Myocyte (in vitro differentiated cells): ENCODE data around the gene ALG11. TPM values are rescaled to one million over a fixed set of nuclear protein-coding genes. Genes with fewer than 3 reads are reported as not detected.

Source experiments
- DNase-seq: peaks from one replicate; pipeline ENCODE4 v3.0.0-alpha.2; 2012; ENCODE audit warnings: low read depth
- total RNA-seq: library from RNA; depleted of rRNA; stranded (reverse); fragments of >200 nt; gene quantifications from 2 replicates; pipeline ENCODE4 v1.2.3, GENCODE V29; 2014

Gene ALG11
- total RNA-seq, 1 donor from 2014 or later: 27.7 TPM

DNA sequence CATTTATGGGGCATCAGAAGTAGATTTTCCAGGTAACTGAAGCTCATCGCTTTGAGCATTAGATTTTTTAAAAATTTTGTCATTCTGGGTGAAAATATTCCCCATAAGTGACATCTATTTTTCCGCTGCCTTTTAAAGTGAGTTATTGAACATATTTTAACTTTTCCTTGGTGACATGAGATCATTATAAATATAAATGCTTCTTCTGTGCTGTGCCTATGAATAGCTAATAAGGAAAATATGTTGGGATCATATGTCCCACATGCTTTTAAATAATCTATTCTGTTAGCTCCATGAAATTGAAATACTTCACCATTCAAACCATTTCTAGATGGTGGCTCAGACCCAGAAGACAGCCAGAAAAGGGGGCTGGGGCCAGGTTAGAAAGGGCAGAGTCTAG lies 15.0 kb upstream of the ALG11 start:
- no peak for DNase-seq

DNA sequence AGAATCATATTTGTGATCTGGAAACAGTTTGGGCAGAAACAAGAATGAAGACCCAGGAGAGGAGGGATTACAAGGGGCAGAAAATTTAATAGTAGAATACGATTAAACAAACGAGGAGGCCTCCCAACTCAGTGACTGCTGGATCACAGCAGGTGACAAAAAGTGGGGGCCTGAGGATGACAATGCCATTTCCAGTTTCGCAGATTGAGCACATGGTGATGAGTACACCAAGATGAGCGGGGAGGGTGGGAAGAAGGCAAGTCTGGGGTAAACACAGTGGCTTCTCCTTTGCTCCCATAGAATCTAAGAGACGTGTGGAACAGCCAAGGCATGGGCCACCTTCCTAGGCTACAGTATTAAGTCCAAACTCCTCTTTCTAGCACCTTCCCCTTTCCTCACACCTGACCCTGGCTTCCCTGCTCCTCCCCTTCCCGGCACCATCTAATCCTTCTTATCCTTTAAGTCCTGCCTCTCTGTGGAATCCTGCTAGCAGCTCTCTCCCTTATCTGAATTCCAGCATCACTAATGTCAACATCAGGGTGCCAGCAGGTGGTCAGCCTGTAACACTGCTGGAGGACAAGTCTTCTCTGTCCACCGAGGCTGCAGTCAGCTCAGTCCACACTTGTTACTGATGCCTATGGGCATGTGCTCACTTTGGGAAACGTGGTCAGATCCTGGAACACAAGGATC lies 14.4 kb upstream of the ALG11 start:
- DNase-seq: peak; percentile 53

DNA sequence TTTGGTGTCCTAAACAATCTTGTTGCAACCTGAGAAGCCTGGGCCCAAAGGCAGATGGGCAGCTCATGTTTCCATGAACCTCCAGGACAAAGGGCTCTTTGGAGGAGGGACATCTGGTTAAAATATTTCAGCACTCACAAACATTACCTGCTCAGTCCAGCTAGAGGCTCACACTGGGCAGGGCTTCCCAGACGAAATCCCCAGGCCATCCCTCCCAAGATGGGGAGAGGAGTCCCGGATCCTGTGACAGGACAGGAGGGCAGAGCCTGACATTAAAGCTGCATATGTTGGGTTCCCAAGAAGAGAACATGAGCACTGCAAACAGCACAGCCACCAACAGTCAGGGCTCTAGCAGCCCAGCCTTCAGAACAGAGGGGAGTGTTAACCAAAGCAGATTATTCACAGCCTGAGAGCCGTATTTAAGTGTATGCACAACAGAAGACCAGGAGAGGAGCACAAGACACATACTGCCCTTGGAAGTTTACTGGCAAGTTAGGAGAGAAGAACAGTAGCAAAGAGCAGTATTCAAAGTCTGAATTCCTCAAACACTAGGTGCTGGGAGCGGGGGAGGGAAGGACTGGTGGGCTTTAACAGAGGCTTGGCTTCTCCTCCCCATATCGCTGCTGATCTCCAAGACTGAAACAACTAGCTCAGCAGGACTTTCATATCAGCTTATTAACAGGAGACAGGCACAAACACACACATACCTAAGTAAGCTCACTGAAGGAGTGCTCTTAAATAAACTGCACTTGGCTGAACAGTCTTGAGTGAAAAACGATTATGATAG lies 13.3 kb upstream of the ALG11 start:
- peak; percentile 47 for DNase-seq

DNA sequence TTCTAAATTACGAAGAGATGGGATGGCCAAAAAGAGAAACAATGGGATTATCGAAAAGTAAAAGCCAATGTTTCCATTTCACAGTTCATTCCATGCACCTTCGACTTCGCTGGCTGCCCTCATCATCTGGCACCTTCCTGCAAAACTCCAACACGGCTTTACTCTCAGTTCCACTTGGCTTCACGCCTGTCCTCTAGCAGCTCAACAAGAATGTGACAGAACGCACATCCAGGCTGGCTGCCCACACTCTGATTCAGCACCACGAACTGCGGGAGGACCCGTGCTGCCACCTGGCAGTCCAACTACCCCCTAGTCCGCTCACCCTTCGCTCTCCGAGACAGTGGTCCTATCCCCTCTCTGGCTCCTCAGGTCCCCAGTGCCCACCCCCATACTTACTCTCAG lies 12.7 kb upstream of the ALG11 start:
- peak; percentile 29 for DNase-seq

DNA sequence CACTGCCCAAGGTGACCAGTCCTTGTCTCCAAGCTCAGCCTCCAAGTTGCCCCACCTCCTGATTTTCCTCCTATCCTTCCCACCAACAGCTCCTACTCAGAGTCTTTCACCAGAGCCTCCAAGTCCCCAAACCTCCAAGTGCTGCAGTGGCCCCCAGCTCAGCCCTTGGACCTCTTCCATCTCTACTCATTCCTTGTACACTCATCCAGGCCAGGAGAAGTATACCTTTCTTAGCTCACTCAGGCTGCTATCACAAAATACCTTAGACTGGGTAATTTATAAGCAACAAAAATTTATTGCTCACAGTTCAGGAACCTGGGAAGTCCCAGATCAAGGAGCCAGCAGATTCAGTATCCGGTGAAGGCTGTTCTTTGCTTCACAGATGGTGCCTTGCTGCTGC lies 12.3 kb upstream of the ALG11 start:
- no peak for DNase-seq

DNA sequence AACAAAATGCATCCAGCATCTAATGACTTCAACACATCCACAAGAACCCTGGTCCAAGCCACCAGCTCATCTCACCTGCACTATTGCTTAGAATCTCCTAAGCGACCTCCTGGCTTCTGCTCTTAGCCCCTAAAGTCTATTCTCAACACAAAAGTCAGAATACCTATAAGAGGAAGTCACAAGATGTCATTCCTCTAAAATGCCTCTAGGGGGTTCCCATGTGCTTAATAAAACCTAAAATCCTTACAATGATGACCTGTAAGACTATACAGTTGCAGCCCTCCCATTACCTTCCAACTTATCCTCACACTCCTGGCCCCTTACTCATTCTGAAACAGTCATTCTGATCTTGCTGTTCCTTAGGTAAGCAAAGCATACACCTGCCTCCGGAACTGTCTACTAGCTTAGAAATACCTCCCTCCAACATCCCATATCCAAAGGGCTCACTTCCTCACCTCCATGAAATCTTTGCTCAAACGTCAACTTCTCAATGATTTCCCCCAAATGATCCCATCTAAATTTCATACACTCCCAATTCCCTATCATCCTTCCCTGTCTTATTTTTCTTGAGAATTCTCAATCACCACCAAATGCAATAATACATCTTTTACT lies 11.0 kb upstream of the ALG11 start:
- DNase-seq: peak; percentile 25

DNA sequence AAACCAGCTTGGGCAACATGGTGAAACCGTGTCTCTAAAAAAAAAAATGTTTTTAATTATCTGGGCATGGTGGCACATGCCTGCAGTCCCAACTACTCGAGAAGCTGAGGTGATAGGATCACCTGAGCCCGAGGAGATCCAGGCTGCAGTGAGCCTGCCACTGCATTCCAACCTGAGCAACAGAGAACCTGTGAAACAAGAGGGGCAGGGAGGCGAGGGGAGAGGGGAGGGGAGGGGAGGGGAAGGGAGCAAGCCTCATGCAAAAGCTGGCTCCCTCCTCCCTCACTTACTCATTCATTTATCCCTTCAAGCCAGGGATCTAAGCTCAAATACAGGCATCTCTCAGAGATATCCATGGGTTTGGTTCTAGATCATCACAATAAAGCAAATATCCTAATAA lies 9.8 kb upstream of the ALG11 start:
- DNase-seq: no peak

DNA sequence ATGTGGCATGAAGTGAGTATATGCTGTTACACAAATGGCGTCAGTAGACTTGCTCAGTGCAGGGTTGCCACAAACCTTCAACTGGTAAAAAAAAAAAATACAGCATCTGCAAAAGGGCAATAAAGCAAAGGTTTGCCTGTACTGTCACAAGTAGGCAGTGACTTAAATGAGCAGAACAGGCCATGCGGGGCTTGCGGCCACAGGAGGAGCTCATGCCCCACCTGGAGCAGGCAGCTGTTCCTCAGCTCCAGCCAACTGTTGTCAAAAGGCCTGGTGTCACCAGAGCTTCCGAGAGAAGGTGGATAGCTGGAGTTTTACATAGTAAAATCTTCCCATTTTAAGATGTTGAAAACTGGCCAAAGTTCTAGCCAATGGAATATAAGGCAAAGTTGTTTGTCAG lies 8.7 kb upstream of the ALG11 start:
- DNase-seq: peak; percentile 45

DNA sequence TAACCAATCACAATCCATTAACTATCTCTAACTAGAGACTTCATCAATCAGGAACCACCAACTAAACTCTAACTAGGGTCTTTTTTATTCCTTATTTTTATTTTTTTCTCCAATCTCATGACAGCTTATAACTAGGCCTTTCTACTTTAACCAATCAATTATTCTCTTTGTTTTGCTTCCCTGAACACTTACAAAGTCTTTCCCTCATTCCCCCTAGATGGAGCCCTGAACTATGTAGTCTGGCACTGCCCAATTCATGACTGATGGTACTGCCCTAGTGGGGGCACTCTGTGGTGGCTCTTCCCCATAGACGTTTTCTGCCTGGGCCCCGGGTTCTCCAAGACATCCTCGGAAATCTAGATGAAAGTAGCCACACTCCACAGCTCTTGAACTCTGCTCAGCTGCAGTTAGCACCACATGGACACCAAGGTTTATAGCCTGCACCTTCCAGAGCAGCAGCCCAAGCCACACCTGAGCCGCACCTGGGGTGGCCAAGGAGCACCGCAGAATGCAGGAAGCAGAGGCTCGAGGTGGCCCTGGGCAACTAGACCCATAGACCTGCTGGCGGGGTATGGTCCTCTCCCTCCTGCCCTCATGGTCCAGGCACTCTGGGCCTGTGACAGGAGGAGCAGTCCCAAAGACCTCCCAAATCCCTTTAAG lies 7.6 kb upstream of the ALG11 start:
- DNase-seq: no peak

DNA sequence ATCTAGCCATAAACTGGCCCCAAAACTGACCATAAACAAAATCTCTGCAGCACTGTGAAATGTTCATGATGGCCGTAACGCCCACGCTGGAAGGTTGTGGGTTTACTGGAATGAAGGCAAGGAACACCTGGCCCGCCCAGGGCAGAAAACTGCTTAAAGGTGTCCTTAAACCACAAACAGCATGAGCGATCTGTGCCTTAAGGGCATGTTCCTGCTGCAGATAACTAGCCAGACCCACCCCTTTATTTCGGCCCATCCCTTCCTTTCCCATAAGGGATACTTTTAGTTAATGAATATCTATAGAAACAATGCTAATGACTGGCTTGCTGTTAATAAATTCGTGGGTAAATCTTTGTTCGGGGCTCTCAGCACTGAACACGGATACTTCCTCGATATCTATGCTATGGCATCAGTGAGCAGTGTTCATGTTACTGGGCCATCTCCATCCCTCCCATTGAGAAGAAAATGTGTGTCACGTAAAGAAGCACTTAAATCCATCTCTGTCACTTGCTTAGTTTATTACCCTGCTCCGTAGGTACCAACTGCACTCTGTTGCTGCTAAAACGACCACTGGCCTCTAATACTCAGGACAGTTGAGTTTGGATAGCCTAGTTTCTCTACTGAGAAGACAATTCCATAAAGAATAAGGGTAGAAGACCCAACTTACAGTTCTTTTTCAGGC lies 6.2 kb upstream of the ALG11 start:
- DNase-seq: no peak

DNA sequence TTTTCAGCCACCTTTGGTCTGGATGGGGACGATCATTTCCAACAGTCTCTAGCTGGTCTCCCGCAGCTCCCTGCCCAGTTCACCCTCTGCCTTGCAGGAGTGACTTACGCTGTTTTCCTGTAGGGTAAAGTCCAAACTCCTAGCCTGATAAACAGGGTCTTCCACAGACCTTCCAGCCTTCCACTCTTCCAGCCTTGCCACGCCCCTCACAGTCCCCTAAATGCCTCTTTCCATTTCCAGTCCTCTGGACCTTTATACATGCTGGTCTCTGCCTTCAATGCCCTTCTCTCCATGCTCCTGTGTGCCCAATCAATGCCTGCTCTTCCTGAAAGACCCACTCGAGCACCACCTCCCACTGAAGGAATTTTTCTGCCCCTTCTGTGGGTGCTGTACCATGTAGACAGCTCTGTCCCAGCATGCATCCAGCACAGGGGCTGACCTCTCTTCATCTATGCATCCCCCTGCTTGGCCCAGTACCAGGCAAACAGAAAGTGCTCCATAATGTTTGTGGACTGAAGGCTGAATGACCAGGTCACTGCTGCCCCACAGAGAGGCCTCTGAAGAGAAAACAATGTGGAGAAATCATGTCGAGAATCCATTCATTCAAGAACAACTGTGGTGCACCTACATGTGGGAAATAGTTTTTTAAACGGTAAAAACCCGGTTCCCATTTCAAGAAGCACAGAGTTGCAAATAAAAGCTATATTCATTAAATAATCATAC lies 5.5 kb upstream of the ALG11 start:
- no peak for DNase-seq

DNA sequence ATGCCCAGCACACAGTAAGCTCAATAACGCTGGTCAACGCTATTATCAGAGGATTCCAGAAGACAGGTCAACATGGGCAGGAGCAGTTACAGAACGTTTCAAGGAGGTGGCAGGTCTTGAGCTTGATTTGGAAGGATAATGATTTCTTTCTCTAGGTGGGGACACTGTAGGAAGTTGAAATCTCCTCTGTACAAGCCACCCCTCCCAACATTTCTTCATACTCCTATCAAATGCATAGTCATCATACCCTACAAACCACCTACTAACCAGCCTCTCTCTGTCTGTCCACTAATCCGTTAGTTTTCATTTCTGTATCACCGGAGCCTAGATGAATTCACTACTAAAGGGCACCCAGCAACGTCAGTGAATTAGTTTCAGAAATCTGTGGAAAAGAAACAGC lies 2.3 kb upstream of the ALG11 start:
- no peak for DNase-seq

DNA sequence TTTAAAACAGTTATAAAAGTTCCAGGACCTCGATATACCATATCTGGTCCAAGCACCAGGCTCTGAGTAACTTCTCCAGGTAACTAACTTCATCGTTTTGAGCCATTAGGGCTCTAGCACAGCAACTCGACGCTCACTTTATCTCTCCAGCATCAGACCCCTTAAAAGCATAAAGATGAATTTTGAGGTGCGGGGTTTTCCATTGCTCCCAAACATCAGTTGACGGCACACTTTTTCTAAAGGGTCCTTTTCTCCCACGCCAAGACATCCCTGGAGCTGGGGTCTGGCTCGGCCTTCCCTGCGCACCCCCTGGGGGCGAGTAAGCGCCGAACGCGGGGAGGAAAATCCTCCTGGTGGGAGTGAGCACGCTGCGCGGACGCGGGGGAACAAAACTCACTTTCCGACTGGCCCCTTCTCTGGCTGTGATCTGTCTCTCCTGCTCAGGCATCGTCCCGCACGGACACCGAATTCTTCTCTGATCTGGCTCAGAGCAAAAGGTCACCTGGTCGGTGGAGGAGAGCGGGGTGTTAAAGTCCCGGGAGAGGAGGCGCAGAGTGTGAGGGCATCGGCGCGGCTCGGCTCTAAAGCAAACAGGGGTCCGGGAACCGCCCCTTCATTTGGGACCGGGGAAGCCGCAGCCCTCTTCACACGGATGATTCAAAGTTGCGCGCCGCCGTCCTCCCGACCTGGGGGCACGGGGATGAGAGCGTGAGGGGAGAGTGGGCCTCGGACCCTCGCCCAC lies 1.1 kb upstream of the ALG11 start, which contains the start of gene ATP7B:
Gene ATP7B (minus strand): TSS at position 561 of the 742 bp plus-strand sequence. CDS start 113 bp downstream, at position 448.
- peak; percentile 25 for DNase-seq

DNA sequence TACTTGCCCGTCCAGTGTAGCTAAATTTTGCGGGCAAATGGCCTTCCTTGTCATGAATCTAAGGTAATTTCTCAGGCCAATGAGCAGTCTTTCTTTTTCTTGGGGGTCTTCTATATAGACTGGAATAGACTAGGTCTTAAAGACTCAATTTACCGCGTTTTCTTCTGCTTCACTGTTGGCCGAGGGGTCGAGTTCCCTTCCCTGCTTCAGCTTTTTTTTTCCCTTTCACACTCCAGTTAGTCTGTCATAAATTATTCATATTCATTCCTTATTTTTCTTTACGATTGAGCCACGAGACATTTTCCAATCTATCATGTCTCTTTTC lies 276 bp downstream of the ALG11 start:
- DNase-seq: no peak

DNA sequence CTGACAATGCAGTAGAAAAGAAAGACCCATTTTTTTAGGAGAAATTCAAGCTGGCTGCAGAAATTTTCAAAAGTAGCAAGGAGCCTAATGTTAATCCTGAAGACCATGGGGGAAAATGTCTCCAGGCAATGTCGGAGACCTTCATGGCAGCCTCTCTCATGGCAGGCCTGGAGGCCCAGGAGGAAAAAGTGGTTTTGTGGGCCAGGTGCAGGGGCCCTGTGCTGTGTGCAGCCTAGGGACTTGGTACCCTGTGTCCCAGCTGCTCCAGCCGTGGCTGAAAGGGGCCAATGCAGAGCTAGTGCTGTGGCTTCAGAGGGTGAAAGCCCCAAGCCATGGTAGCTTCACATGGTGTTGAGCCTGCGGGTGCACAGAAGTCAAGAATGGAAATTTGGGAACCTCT lies 4.1 kb downstream of the ALG11 start:
- DNase-seq: no peak

DNA sequence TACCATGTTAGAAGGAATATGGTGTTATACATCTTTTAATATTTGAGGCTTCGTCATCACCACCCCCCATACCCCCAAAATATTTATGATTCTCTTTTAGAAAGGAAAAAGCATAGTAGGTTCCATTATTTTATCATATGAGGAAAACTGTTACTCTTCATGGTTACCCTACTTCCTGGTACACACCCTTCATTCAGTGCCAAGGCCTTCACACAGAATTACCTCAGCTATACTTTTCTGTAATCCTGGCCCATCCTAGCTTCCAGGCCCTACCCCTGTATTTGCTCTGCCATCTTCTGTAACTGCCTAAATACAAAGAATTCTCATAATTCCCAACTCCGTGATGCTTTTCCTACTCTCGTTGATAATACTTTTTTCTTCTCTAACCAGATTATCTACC lies 8.0 kb downstream of the ALG11 start:
- DNase-seq: no peak

DNA sequence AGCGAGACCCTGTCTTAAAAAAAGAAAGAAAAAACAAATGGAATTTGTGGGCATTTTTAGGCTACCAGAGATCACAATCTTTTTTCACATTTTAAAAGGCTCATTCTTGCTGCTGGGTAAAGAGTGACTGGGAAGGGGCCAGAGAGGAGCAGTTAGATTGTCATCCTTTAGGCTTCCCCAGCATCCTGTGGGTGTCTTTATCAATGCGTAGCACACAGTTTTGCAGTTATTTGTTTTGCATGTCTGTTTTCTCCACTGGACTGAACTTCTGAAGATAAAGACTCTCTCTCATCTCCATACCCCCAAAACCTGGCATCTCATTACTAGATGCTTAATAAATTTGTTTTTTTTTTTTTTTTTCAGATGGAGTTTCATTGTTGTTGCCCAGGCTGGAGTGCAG lies 10.2 kb downstream of the ALG11 start:
- no peak for DNase-seq

DNA sequence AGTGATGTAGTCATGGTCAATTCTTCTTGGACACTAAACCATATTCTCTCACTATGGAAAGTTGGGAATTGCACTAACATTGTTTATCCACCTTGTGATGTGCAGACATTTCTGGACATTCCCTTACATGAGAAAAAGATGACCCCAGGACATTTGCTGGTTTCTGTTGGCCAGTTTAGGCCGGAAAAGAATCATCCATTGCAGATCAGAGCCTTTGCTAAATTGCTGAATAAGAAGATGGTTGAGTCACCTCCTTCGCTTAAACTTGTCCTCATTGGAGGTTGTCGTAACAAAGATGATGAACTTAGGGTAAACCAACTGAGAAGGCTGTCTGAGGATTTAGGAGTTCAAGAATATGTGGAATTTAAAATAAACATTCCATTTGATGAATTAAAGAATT lies 12.3 kb downstream of the ALG11 start, which contains the start of gene UTP14C:
Gene UTP14C (plus strand): TSS at position 211 of the 400 bp plus-strand sequence. CDS start 4,114 bp downstream, outside the sequence.
- DNase-seq: no peak

DNA sequence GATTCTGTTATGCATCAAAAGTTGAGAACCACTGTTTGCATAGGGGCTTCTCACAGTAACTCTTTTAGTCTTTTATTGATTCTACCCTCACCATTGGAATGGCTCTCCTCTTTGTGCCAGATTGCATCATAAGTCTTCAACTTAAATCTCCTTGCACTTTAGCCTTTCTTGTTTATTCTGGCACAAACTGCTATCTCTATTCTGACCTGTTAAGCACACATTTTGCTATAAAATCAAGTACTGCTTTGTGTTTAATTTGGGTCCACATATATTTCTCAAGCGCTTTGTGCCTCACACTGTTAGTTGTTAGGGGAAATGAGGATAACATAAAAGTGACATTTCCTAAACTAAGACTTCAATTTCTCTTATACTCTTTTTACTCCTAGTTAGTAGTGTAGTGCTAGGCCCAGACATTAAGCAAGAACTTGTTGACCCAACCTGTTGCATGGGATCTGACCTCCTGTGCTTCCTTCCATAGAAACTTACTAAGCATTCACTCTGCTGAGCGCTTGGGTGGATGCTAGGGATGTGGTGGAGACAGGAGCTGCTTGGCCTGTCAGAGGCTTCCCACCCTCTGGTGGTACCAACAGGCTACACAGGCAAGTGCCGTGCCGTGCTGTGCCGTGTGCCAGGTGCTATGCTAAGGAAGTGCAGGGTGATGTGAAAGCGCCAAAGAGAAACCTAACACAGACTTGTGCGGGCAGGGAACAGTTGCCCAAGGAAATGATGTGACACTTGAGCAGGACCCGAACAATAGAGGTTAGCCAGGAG lies 13.5 kb downstream of the ALG11 start:
- no peak for DNase-seq
